Lung (tissue), 12 donors: Measurements from ENCODE around the gene CACNA1C. TPM values are rescaled to one million over a fixed set of nuclear protein-coding genes. Genes with fewer than 3 reads are reported as not detected.
A peak's percentile ranks its signal among the peaks of the same experiment; 100 is the strongest.
"Not testable (repeated sequence)": the region's sequence is repeated elsewhere in the genome, so short reads cannot be mapped to it uniquely, and the experiment has no call there.

Experiments used
- ATAC-seq: fragments of 200-7000 bp; cut with Tn5 transposase; one replicate; pipeline ENCODE4 v1.9.1; 2020; ENCODE audit warnings: moderate number of reproducible peaks; ENCODE audit not compliant: insufficient read depth, low FRiP score
- DNase-seq, 3 donors: peaks; one replicate each; pipeline ENCODE4 v3.0.0-alpha.2; 2013 to 2017
- H3K27ac ChIP-seq, 2 donors: one replicate each; pipeline ENCODE4 v1.5.1; 2013; ENCODE audit warnings: mild to moderate bottlenecking in 2 of 2, moderate library complexity in 2 of 2, control low read depth in 1 of 2, inconsistent platforms in 1 of 2, low read depth in 1 of 2, low read length in 1 of 2
- H3K27me3 ChIP-seq, 3 donors: one replicate each; pipeline ENCODE4 v1.5.1; 2013; ENCODE audit warnings: low read length in 2 of 3; ENCODE audit not compliant: control insufficient read depth in 3 of 3, insufficient read depth in 3 of 3
- H3K36me3 ChIP-seq, 4 donors: one replicate each; pipeline ENCODE4 v1.5.1; 2013; ENCODE audit warnings: low read length in 4 of 4, mild to moderate bottlenecking in 1 of 4, moderate library complexity in 1 of 4; ENCODE audit not compliant: control insufficient read depth in 4 of 4, insufficient read depth in 4 of 4
- H3K4me1 ChIP-seq, 5 donors: one replicate each; pipeline ENCODE4 v1.5.1; 2013; ENCODE audit warnings: low read length in 5 of 5, mild to moderate bottlenecking in 2 of 5, moderate library complexity in 1 of 5; ENCODE audit not compliant: control insufficient read depth in 5 of 5, insufficient read depth in 5 of 5
- H3K4me3 ChIP-seq: one replicate; pipeline ENCODE4 v1.5.1; 2013; ENCODE audit warnings: mild to moderate bottlenecking, control low read depth, moderate library complexity
- H3K9ac ChIP-seq, 2 donors: one replicate each; pipeline ENCODE4 v1.5.1; 2013; ENCODE audit warnings: low read length in 2 of 2, control low read depth in 1 of 2; ENCODE audit not compliant: insufficient read depth in 1 of 2
- H3K9me3 ChIP-seq, 4 donors: one replicate each; pipeline ENCODE4 v1.5.1; 2013; ENCODE audit warnings: low read length in 3 of 4, mild to moderate bottlenecking in 1 of 4, moderate library complexity in 1 of 4; ENCODE audit not compliant: control insufficient read depth in 4 of 4, insufficient read depth in 3 of 4
- CTCF ChIP-seq: IDR thresholded peaks from 2 replicates; pipeline ENCODE4 v1.5.1; 2012; ENCODE audit warnings: mild to moderate bottlenecking; ENCODE audit errors: control extremely low read depth, extremely low read depth
- WGBS, 2 donors: extraction: QIAGEN DNeasy Blood & Tissue Kit; methylation state at CpG; one replicate each; pipeline ENCODE4 v1.1.7; 2013; 5-methylcytosine and 5-hydroxymethylcytosine counted together
- polyA plus RNA-seq, 2 donors: library from polyadenylated mRNA; stranded (reverse); fragments of 200-250 nt; gene quantifications; one replicate each; pipeline ENCODE4 v1.2.1, GENCODE V29; 2013
- total RNA-seq, 2 donors: library from RNA; depleted of rRNA in 1 of 2; stranded (reverse); fragments of >200 nt in 1 of 2; gene quantifications; one replicate each; pipeline ENCODE4 v1.2.1, GENCODE V29; 2014 to 2021
- donor health status: control.
- donor health status: control.
- donor health status: Bipolar disorder and iron deficiency.
- donor health status: healthy.
- donor health status: DM: yes; HTN: yes; CAD: no.

Gene CACNA1C
- total and polyA plus RNA-seq, 4 donors, result 3.2 to 17.5 (median 7.5) TPM

- no peak overlapping the region for H3K9ac ChIP-seq
- H3K4me3 ChIP-seq, result no peak overlapping the region
- peaks cover 0 to 4% (median 0%) of the 10 kb centered on the region in 4 donors for H3K9me3 ChIP-seq
- ATAC-seq (no peak), DNase-seq (no peak)
- H3K36me3 ChIP-seq, result no peaks in the 10 kb centered on the region
- TF ChIP-seq CTCF, result no peak
- peaks cover 0 to 7% (median 3%) of the 10 kb centered on the region in 5 donors for H3K4me1 ChIP-seq
- H3K27me3 ChIP-seq, result no peaks in the 10 kb centered on the region
- H3K27ac ChIP-seq, result peak overlapping the region in 1 of 2 donors; percentile 62
- 90 to 92% methylated on average over 4 of the region's 4 CpGs for WGBS, 2 donors
Observed at GRCh38 chr12:2099595-2099994, 46.8 kb downstream of the CACNA1C start.

- TF ChIP-seq CTCF, result no peak
- H3K4me1 ChIP-seq, result peaks cover 0 to 5% (median 3%) of the 10 kb centered on the region in 5 donors
- ATAC-seq, result no peak
- H3K9ac ChIP-seq, result no peak overlapping the region
- peaks cover 0 to 4% (median 0%) of the 10 kb centered on the region in 4 donors for H3K9me3 ChIP-seq
- DNase-seq, result no peak
- no peaks in the 10 kb centered on the region for H3K36me3 ChIP-seq
- no peaks in the 10 kb centered on the region for H3K27me3 ChIP-seq
- 82 to 92% methylated on average over 16 of the region's 16 CpGs for WGBS, 2 donors
- no peak overlapping the region for H3K4me3 ChIP-seq
- H3K27ac ChIP-seq, result no peak overlapping the region
Observed at GRCh38 chr12:2101359-2101758, 48.6 kb downstream of the CACNA1C start.

GRCh38 chr12:2101771-2102170 is 49.0 kb downstream of the CACNA1C start:
- Histone ChIP-seq H3K4me3 (no peak overlapping the region), H3K27me3 (no peaks in the 10 kb centered on the region), H3K4me1 (peaks cover 0 to 5% (median 3%) of the 10 kb centered on the region in 5 donors), H3K27ac (peak overlapping the region in 1 of 2 donors; percentile 13), H3K36me3 (no peaks in the 10 kb centered on the region), H3K9me3 (peaks cover 0 to 4% (median 0%) of the 10 kb centered on the region in 4 donors), H3K9ac (no peak overlapping the region)
- TF ChIP-seq CTCF, result no peak
- no peak for ATAC-seq
- 47 to 57% methylated on average over 3 of the region's 3 CpGs for WGBS, 2 donors
- no peak for DNase-seq

GRCh38 chr12:2102736-2103135 is 49.9 kb downstream of the CACNA1C start:
- DNase-seq, H3K27me3 ChIP-seq, H3K9me3 ChIP-seq, H3K27ac ChIP-seq, H3K4me3 ChIP-seq, H3K9ac ChIP-seq, H3K4me1 ChIP-seq, ATAC-seq, H3K36me3 ChIP-seq: not testable (repeated sequence)
- 75 to 85% methylated on average over 5 of the region's 5 CpGs for whole genome bisulfite sequencing, 2 donors

GRCh38 chr12:2105387-2105786 is 52.6 kb downstream of the CACNA1C start:
- H3K36me3 ChIP-seq, H3K4me1 ChIP-seq, H3K4me3 ChIP-seq, H3K27ac ChIP-seq, DNase-seq, H3K27me3 ChIP-seq, H3K9me3 ChIP-seq, H3K9ac ChIP-seq, ATAC-seq: not testable (repeated sequence)
- WGBS, 2 donors, result 95 to 96% methylated on average over 16 to 17 of the region's 17 CpGs
